A549 treated with Mapracorat at 1 μM for 4 hours (cell line): Measurements from ENCODE around the gene GIMAP4. TPM values are rescaled to one million over a fixed set of nuclear protein-coding genes. Genes with fewer than 3 reads are reported as not detected.

Experiments used
- total RNA-seq: library from RNA; stranded (reverse); fragments of 200-300 nt; extraction: Qiagen RNA extraction; gene quantifications from 5 replicates; pipeline ENCODE4 v1.2.3, GENCODE V29; 2022

GIMAP4 gene
- total RNA-seq, result not detected in 5 replicates

DNA sequence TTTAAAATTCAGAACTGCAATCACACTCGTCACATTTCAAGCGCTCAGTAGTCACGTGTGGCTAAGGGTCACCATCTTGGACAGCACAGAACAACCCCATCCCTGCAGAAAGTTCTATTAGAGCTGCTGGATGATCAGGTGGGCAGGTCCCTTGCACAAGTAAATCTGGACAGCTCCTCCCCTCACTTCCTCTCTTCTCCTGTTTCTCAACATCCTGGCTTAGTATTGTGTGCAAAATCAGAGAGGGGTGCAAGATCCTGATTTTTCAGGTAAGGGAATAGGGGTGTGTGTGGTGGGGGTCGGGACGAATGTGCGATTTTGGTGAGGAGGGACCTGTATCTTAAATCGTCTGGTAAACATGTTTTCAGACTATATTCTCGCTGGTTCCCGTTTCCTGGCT is at the start of gene GIMAP4:
Gene GIMAP4, plus strand, starts transcription at position 222 of the 400 bp plus-strand sequence. CDS start 2,512 bp downstream, outside the sequence.

Other genes starting within 250 kb of the GIMAP4 start
- not detected in 5 replicates for gene LRRC61, start 244.0 kb upstream of the GIMAP4 start, total RNA-seq
- gene ACTR3C, start 243.8 kb upstream of the GIMAP4 start, total RNA-seq, result 0.02 to 0.22 TPM in 2 of 5 replicates, not detected in the others
- not detected in 5 replicates for gene RARRES2, start 225.8 kb upstream of the GIMAP4 start, total RNA-seq
- gene REPIN1, start 198.6 kb upstream of the GIMAP4 start, total RNA-seq, result 61.3 to 88.2 TPM (median 85.5 TPM) in 5 replicates
- 5.6 to 7.6 TPM (median 5.8 TPM) in 5 replicates for gene ZNF775, start 188.1 kb upstream of the GIMAP4 start, total RNA-seq
- not detected in 5 replicates for gene GIMAP8, start 116.8 kb upstream of the GIMAP4 start, total RNA-seq
- gene GIMAP7, start 52.5 kb upstream of the GIMAP4 start, total RNA-seq, result not detected in 5 replicates
- not detected in 5 replicates for gene GIMAP6, start 65.0 kb downstream of the GIMAP4 start, total RNA-seq
- not detected in 5 replicates for gene GIMAP2, start 118.3 kb downstream of the GIMAP4 start, total RNA-seq
- gene GIMAP1, start 149.2 kb downstream of the GIMAP4 start, total RNA-seq, result not detected in 5 replicates
- 0.08 TPM in 1 of 5 replicates, not detected in the others for gene GIMAP5, start 170.0 kb downstream of the GIMAP4 start, total RNA-seq
- 0.15 to 0.23 TPM (median 0.19 TPM) in 3 of 5 replicates, not detected in the others for gene TMEM176B, start 233.0 kb downstream of the GIMAP4 start, total RNA-seq
- not detected in 5 replicates for gene TMEM176A, start 233.4 kb downstream of the GIMAP4 start, total RNA-seq